Hippocampal formation (tissue), 2 donors: ENCODE results near the gene APOC1.
"Not testable (repeated sequence)": the region's sequence is repeated elsewhere in the genome, so short reads cannot be mapped to it uniquely, and the experiment has no call there.

Experiments used
- DNase-seq, 2 donors: peaks; one replicate each; lab custom pipeline; 2025; lab: John Stamatoyannopoulos, UW

Gene APOC1

GRCh38 chr19:44914433-44915206 lies at the start of gene APOC1:
TSS of gene APOC1 (plus strand) at chr19:44914608. CDS start at chr19:44914892, 284 bp downstream.
- peak; percentile 46 to 67 for DNase-seq

- DNase-seq: no peak
Observed at GRCh38 chr19:44865196-44865767, 49.1 kb upstream of the APOC1 start.

- DNase-seq: no peak
Observed at GRCh38 chr19:44866664-44867063, 47.7 kb upstream of the APOC1 start.

GRCh38 chr19:44867578-44867977 lies 46.8 kb upstream of the APOC1 start:
- no peak for DNase-seq

GRCh38 chr19:44869733-44870470 lies 44.5 kb upstream of the APOC1 start:
- DNase-seq: no peak

- no peak for DNase-seq
Observed at GRCh38 chr19:44871809-44872208, 42.6 kb upstream of the APOC1 start.

- DNase-seq: no peak
Observed at GRCh38 chr19:44872661-44873060, 41.7 kb upstream of the APOC1 start.

GRCh38 chr19:44874317-44874716 lies 40.1 kb upstream of the APOC1 start:
- DNase-seq: no peak

GRCh38 chr19:44875666-44876451 lies 38.5 kb upstream of the APOC1 start:
- no peak for DNase-seq

- no peak for DNase-seq
Observed at GRCh38 chr19:44876930-44877535, 37.4 kb upstream of the APOC1 start.

GRCh38 chr19:44878120-44878865 lies 36.1 kb upstream of the APOC1 start:
- DNase-seq: no peak

GRCh38 chr19:44879309-44880065 lies 34.9 kb upstream of the APOC1 start:
- no peak for DNase-seq

GRCh38 chr19:44882063-44882462 lies 32.3 kb upstream of the APOC1 start:
- DNase-seq: no peak

GRCh38 chr19:44882619-44883397 lies 31.6 kb upstream of the APOC1 start:
- not testable (repeated sequence) for DNase-seq

GRCh38 chr19:44883922-44884321 lies 30.5 kb upstream of the APOC1 start:
- no peak for DNase-seq

- DNase-seq: no peak
Observed at GRCh38 chr19:44884566-44884965, 29.8 kb upstream of the APOC1 start.

GRCh38 chr19:44886141-44886540 lies 28.3 kb upstream of the APOC1 start:
- DNase-seq: no peak

GRCh38 chr19:44887648-44888047 lies 26.8 kb upstream of the APOC1 start:
- no peak for DNase-seq

GRCh38 chr19:44888335-44888734 lies 26.1 kb upstream of the APOC1 start:
- not testable (repeated sequence) for DNase-seq
